HFFc6 (cell line): Measurements from ENCODE around the gene CTF1. TPM values are rescaled to one million over a fixed set of nuclear protein-coding genes. Genes with fewer than 3 reads are reported as not detected.
A peak's percentile ranks its signal among the peaks of the same experiment; 100 is the strongest.

Experiments
- DNase-seq: peaks from one replicate; pipeline ENCODE4 v3.0.0-alpha.2; 2018
- H3K27ac Mint-ChIP-seq: 2 replicates; pipeline ENCODE4 v1.8.0; 2020; ENCODE audit warnings: mild to moderate bottlenecking, mixed read lengths
- H3K27me3 Mint-ChIP-seq: 2 replicates; pipeline ENCODE4 v1.8.0; 2021; ENCODE audit warnings: mild to moderate bottlenecking, moderate library complexity, mixed read lengths; ENCODE audit not compliant: insufficient read depth
- H3K36me3 Mint-ChIP-seq: 2 replicates; pipeline ENCODE4 v1.8.0; 2021; ENCODE audit warnings: low read depth, mixed read lengths
- H3K4me1 Mint-ChIP-seq: 2 replicates; pipeline ENCODE4 v1.8.0; 2020; ENCODE audit warnings: low read depth, mixed read lengths
- H3K4me3 Mint-ChIP-seq: 2 replicates; pipeline ENCODE4 v1.8.0; 2020; ENCODE audit warnings: mild to moderate bottlenecking, moderate library complexity, mixed read lengths
- H3K9me3 Mint-ChIP-seq: 2 replicates; pipeline ENCODE4 v1.8.0; 2020; ENCODE audit warnings: mild to moderate bottlenecking, mixed read lengths
- CTCF ChIP-seq: fragments of 200-600 bp; sonication (generic); IDR thresholded peaks from 2 replicates; pipeline ENCODE4 v1.5.0; 2021; ENCODE audit warnings: antibody characterized with exemption, mild to moderate bottlenecking
- total RNA-seq, 6 experiments: library from RNA; stranded (reverse); fragmentation: NEBNext Ultra II Directional; extraction: Animal tissue kit (Norgen Biotek cat#: 25700); gene quantifications; 2 replicates in 1 of 6; 3 replicates in 5 of 6; pipeline ENCODE4 v1.2.3, GENCODE V29; 2021

Gene CTF1
- total RNA-seq, 6 experiments from 2014 or later = 12.0 to 16.3 (median 14.0) TPM

- H3K4me3 Mint-ChIP-seq = peak overlapping the region; percentile 99
- H3K27ac Mint-ChIP-seq = peak overlapping the region; percentile 100
- H3K9me3 Mint-ChIP-seq = no peaks in the 10 kb centered on the region
- H3K27me3 Mint-ChIP-seq = peaks cover 2% of the 10 kb centered on the region; the same call in 1 of the 2 replicates
- DNase-seq = peak; percentile 100
- H3K4me1 Mint-ChIP-seq = peaks cover 31% of the 10 kb centered on the region
- TF ChIP-seq CTCF = no peak
- H3K36me3 Mint-ChIP-seq = 0 out of 2 replicates have a peak, but pooled peaks cover 9% of the 10 kb centered on the region
Observed at GRCh38 chr16:30922420-30922959, 26.1 kb downstream of the CTF1 start.

- peak overlapping the region; percentile 100 for H3K27ac Mint-ChIP-seq
- peak; percentile 99 for DNase-seq
- no peak for TF ChIP-seq CTCF
- peaks cover 2% of the 10 kb centered on the region; the same call in 1 of the 2 replicates for H3K27me3 Mint-ChIP-seq
- H3K9me3 Mint-ChIP-seq = no peaks in the 10 kb centered on the region
- 0 out of 2 replicates have a peak, but pooled peaks cover 9% of the 10 kb centered on the region for H3K36me3 Mint-ChIP-seq
- peaks cover 31% of the 10 kb centered on the region for H3K4me1 Mint-ChIP-seq
- peak overlapping the region; percentile 99 for H3K4me3 Mint-ChIP-seq
Observed at GRCh38 chr16:30922960-30923535, 26.6 kb downstream of the CTF1 start.

DNA sequence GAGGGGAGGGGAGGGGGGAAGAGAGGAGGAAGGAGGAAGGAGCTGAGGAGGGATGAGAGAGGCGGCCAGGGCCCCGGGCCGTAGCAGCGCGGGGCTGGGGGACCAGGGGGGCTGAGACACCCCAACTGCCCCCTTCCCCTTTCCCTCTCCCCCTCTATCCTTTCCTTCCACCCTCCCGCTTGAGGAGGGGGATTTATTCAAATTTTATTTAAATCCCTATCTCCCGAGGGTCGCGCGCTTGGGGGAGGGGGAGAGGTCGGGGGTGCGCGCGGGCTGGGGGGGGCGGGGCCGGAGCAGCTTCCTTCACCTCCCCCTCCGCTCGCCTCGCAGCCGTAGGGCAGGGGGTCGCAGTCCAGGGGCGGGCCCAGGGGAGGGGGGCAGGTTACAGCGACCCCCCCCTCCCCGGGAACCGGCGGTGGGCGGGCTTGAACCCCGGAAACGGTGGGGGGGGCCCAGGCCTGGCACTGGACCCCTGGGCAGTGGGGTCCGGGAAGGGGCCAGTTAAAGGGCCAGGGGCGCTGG is 27.2 kb downstream of the CTF1 start, which contains the start of gene FBXL19:
Gene FBXL19 (plus strand): TSS at position 19 of the 522 bp plus-strand sequence. CDS start 2,183 bp downstream, outside the sequence.
- peak within 1 kb of the TSS; percentile 99 for H3K4me3 Mint-ChIP-seq
- peaks cover 31% of the 10 kb centered on the region for H3K4me1 Mint-ChIP-seq
- DNase-seq = no peak
- H3K27me3 Mint-ChIP-seq = peaks cover 2% of the 10 kb centered on the region; the same call in 1 of the 2 replicates
- 0 out of 2 replicates have a peak, but pooled peaks cover 9% of the 10 kb centered on the region for H3K36me3 Mint-ChIP-seq
- no peaks in the 10 kb centered on the region for H3K9me3 Mint-ChIP-seq
- no peak for TF ChIP-seq CTCF
- peak within 1 kb of the TSS; percentile 100 for H3K27ac Mint-ChIP-seq

GRCh38 chr16:30924076-30924912 is 27.9 kb downstream of the CTF1 start:
- TF ChIP-seq CTCF = no peak
- H3K9me3 Mint-ChIP-seq = no peaks in the 10 kb centered on the region
- peaks cover 31% of the 10 kb centered on the region for H3K4me1 Mint-ChIP-seq
- H3K4me3 Mint-ChIP-seq = peak overlapping the region; percentile 84
- DNase-seq = no peak
- peak overlapping the region; percentile 29 for H3K27ac Mint-ChIP-seq
- H3K36me3 Mint-ChIP-seq = 0 out of 2 replicates have a peak, but pooled peaks cover 9% of the 10 kb centered on the region
- peaks cover 2% of the 10 kb centered on the region; the same call in 1 of the 2 replicates for H3K27me3 Mint-ChIP-seq

DNA sequence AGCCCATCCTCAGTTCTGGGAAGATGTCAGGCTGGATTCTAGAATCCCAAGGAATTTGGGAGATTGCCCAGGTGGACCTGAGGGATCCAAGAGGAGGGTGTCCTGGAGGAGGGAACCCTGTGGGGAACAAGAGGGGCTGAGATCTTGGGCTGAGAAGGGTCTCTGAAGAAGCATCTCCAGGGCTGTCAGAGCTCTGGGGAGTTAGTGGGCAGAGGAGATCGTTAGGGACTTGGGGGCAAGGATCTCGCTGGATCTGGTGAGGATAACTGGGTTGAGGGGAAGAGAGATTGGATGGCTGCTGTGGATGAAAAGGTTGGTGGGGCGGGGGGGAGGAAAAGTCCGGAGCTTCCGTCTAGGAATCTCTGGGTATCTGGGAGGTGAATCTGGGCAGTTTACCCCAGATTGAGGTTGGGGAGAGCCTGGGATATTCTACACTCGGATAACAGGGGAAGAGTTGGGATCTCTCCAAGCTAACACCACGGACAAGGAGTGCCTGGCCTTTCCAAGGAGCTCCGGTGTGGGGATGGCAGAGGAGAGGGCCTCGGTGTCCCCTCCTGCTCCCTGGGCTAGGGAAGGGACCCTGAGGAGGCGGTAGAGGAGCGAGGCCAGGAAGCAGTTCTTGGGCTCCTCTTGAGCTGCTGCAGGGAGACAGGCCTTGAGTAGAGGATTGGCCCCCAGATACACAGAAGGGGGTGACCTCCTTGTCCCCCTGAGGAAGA is 28.7 kb downstream of the CTF1 start:
- Mint-ChIP-seq H3K27me3 (peaks cover 2% of the 10 kb centered on the region; the same call in 1 of the 2 replicates), H3K4me3 (peak overlapping the region; percentile 84), H3K9me3 (no peaks in the 10 kb centered on the region), H3K27ac (peak overlapping the region; percentile 29), H3K36me3 (0 out of 2 replicates have a peak, but pooled peaks cover 9% of the 10 kb centered on the region), H3K4me1 (peaks cover 31% of the 10 kb centered on the region)
- no peak for DNase-seq
- TF ChIP-seq CTCF = no peak
